GM18909 (cell line): ENCODE results near the gene SSTR5.

ENCODE experiments used
- ATAC-seq: cut with Tn5 transposase; IDR thresholded peaks from one replicate; pipeline ENCODE4 v1.9.1; 2021; ENCODE audit warnings: mild to moderate bottlenecking; ENCODE audit not compliant: unreplicated experiment, poor library complexity

Gene SSTR5

DNA sequence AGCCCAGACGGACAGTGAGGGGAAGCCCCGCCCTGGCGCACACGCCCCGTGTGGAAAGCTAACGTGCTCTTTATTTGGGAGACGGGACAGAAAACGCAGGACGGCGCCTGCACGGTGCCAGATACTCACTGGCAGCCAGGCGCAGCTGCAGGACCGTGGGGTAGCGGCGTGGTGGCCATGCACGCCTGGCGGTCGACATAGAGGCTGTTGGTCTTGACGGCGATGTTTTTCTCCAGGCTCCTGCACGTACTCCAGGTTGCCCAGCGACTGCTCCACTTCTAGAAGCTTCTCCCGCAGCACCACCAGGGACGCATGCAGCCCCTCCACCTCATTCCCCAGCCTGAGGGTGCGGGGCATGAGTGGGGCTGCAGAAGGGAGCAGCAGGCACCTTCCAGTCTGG is 28.6 kb downstream of the SSTR5 start:
- no peak for ATAC-seq

DNA sequence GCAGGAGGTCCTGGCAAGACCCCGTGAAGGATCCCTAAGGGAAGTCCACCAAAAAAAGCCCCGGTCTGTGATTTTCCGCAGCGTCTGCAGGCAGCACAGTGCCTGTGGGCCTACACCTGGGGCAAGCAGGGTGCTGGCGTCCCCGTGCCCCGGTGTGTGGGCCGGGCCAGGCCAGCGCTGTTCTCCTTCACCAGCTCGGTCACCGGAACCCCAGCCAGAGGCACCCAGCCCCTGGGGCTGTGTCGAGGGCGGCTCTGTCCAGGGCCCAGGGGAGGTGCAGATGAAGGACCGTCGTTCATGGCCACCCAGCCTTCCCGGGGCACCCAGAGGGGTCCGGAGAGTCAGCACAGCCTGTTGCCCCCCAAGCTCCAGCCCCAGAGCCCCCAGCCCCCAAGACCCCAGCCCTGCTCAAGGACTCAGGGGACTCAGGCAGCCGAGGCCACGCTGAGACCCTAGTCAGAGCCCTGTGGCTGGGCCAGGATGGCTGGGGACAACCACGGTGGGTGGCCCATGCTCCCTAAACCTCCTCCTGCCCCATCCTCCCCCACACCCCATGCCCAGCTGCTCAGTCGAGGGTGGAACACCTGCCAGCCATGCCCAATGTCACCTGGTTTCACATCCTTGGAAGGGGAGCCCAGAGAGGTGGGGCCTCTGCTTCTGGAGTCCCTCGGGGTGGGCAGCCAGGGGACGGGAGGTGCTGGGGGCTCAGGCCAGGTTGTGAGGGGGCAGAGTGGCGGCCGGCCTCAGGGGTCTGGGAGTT is 29.2 kb downstream of the SSTR5 start:
- no peak for ATAC-seq

DNA sequence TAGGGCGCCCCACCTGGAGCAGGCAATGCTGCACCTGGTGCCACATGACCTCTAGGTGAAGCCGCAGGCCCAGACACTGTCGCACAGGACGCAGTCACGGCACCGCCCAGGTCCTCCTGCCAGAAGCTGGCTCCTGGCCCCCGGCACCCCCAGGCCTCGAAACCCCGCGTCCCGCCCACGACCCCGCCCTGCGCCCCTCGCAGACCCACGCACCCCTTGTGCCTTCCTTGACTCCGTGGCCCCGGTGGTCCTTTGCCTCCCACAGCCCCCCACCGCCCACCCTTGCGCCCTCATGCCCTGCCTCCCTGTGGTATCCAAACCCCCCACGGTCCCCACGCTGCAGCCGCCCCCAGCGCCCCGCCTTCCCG is 29.8 kb downstream of the SSTR5 start:
- ATAC-seq, result no peak

DNA sequence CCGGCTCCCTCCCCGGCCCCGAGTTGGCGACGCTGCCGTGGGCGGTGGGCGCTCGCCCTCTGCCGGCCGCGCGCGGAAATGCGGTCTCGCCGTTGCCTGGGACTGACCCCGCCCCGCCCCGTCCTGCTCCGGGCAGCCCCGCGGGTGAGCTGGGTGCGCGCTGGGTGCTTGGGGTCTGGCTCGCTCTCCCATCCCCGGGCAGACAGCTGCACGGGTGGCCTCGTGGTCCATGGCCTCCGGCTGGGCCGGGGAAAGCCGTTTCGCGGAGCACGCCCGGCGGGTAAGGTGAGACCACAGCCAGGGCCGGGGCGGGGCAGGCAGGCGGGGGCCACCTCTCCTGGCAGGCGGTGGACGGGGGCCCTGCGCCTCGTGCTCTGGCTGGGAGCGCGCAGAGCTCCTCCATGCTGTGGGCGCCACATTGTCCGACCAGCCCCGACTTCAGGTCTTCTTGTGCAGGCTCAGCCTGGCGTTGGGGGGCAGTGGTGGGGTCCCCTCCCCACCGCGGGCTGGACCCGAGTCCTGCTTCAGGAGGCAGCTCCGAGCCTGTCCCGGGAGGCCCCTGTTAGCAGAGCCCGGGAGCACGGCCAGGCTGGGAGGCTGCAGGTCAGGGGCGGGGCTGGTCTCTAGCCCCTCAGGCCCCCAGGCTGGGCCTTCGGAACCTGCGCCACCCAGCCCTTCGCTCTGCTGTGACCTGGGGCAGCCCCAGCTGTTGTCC is 30.5 kb downstream of the SSTR5 start:
- no peak for ATAC-seq

DNA sequence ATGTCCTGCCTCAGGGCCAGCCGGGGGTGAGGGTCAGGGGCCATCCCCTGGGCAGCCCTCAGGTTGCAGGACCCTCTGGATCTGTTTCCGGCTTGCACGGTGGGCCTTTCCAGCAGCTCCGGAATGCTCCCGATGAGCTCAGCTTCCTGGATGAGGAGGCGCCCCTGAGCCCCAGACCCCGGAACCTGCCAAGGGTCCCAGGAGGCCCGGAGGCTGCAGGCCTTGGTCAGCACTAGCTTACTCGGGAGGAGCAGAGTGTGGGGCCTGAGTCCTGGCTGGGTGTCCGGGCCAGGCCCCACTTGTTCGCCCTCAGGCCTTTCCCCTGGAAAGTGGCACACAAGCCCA is 31.1 kb downstream of the SSTR5 start:
- ATAC-seq, result no peak

DNA sequence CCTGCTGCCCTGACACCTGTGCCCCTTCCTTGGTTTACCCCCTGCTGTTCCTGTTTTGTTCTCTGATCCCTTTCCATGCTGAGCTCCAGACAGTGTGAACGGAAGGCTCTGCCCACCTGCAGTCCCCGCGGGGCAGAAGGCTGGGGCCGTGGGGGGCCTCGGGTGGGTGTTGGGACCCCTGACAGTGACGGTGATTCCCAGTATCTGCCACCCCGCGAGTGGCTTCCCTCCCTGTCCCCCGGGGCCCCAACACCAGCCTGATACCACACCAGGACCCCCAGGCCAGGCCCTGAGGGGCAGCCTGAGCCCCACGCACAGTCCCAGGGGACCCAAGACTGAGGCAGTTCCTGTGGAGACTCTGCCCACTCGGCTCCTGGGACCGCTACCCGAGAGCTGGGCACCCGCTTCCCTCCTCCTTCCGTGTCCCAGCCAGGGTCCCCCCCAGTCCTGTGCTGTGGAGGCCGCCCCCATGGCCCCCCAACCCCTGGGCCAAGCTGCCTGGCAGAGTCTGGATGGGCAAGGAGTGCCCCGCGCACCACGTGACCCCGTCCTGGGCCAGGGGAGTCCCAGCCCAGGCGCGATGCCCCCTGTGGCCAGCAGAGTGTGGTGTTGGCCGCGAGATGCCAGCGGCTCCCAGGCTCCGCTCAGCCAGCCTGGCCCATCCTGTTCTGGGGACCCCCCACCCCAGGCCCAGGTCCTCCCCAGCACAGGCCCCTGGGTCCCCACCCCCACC is 33.5 kb downstream of the SSTR5 start:
- ATAC-seq, result no peak

GRCh38 chr16:1106659-1107058 is 34.1 kb downstream of the SSTR5 start:
- ATAC-seq, result no peak

DNA sequence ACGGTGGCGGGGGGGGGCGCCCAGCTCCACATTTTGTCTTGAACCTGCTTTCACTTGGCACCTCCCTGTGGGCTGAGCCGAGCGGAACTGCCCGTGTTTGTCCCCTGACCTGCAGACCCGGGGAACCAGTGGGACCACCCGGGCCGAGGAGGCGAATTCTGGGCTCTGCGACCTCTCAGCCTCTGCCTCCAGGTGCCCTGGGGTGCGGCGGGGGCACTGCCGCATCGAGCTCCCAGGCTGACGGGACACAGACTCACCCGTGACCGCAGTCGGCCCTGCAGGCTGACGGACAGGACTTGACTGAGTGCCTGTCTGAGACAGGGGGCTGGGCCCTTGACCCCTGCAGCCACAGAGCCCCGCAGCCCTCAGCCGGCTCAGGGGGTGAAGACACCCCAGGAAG is 34.6 kb downstream of the SSTR5 start:
- ATAC-seq, result no peak

DNA sequence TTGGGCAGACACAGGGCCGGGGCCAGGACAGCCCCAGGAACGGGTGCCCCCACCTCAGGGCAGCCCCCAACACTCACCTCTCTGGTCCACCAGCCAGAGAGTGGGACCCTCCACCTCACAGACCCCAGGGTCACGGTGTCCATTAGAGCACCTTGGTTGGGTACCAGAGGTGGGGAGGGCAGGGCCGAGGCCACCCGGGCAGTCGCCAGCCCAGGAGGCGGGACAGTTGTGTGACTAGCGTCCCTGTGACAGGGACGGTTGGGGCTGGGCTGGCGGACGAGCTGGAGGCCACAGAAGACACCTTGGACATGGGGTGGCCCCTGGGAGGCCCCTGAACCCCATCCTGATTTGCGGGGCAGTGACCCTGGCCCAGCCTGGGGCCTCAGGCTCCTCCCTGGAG is 35.2 kb downstream of the SSTR5 start:
- no peak for ATAC-seq

GRCh38 chr16:1108299-1109252 is 36.0 kb downstream of the SSTR5 start:
- ATAC-seq, result no peak

GRCh38 chr16:1109648-1110047 is 37.1 kb downstream of the SSTR5 start:
- ATAC-seq, result no peak

GRCh38 chr16:1112506-1113184 is 40.1 kb downstream of the SSTR5 start:
- ATAC-seq, result no peak

GRCh38 chr16:1113489-1113888 is 40.9 kb downstream of the SSTR5 start:
- ATAC-seq, result no peak

DNA sequence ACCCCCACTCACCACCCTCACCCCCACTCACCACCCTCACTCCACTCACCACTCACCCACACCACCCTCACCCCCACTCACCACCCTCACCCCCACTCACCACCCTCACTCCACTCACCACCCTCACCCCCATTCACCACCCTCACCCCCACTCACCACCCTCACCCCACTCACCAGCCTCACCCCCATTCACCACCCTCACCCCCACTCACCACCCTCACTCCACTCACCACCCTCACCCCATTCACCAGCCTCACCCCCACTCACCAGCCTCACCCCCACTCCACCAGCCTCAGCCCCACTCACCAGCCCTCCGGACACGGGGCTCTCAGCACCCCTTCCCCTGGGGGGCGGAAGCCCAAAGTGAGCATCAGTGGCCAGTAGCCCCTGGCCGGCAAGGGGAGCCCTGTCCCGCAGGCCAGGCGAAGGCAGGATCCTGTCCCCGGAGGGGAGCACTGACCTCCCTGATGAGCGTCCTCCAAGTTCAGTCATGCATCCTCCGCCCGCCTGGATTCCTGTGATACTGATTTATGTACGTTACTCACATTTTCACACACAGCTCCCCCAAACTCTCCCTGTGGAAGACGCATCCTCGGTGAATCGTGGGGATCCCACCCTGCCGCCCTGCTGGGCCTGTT is 41.5 kb downstream of the SSTR5 start:
- no peak for ATAC-seq

GRCh38 chr16:1116693-1117077 is 44.1 kb downstream of the SSTR5 start:
- no peak for ATAC-seq

DNA sequence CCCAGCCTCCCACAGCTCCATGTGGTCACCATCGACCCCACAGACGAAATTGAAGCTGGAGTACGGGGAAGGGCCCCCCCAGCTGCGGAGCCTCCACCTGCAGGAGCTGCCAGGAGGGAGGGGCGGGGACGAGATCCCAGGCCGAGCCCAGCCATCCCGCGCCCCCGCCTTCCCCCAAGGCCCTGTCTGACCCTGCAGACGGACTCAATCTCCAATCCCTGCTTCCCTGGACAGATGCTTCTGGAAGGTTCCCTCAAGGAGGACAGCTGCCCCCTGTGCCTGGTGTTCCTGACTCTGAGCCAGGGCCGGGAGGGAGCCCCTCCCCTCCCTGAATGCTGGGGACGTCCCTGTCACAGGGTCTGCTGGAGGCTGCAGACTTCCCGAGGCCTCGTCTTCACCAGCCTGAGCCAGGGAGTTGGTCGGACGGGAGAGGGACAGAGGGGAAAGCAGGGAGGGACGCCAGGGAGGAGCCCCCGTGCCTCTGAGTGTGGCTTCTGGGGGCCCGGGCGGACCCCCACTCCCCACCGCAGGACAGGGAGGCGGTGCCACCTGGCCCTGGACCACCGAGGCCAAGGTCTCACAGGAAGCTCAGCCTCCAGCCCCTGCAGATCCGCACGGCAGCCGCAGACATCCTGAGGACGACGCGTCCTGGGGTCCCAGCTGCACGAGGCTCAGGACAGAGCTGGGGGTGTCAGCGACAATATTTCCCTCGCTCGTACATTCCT is 44.8 kb downstream of the SSTR5 start:
- no peak for ATAC-seq

DNA sequence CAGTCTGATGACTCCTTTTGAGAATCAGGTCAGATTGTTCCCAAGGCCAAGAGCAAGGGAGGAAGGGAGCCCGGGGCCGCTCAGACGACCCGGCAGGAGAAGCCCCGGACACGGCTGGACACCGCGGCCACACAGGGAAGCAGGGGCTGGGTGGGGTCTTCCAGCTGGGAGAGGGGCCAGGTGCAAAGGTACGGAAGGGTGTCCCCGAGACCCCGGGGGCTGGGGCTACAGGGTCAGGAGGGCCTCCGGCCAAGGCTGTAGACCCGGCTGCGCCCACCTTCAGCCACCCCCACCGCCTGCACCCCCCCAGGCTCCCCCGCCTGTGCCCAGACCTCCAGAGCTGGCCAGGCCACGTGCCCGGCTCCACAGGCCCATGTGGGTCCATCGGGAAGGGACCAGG is 45.4 kb downstream of the SSTR5 start:
- ATAC-seq, result no peak

- ATAC-seq, result no peak
These were observed 46.6 kb downstream of the SSTR5 start for GRCh38 chr16:1119129-1119528.
